ENCODE results near the gene WWC2.

The WWC2 gene

DNA sequence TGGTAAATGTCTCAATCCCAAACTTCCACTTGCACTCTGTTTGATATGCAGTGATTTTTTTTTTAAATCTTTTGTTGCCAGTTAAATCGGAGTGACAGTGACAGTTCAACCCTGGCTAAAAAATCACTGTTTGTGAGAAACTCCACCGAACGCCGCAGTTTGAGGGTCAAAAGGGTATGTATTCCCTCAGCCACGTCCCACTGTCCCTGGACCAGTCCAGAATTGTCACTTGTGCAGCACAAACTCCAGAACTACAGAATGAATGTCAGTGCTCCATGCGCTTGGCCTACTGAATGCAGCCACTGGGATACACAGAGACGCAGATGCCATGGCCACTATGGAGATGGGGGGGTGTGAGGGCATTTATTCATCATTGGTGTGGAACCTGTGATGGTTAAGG lies 186.8 kb downstream of the WWC2 start:
- in situ Hi-C loops (cut with MboI; ENCODE audit: low sequenced_read_pairs), result no loop called here

DNA sequence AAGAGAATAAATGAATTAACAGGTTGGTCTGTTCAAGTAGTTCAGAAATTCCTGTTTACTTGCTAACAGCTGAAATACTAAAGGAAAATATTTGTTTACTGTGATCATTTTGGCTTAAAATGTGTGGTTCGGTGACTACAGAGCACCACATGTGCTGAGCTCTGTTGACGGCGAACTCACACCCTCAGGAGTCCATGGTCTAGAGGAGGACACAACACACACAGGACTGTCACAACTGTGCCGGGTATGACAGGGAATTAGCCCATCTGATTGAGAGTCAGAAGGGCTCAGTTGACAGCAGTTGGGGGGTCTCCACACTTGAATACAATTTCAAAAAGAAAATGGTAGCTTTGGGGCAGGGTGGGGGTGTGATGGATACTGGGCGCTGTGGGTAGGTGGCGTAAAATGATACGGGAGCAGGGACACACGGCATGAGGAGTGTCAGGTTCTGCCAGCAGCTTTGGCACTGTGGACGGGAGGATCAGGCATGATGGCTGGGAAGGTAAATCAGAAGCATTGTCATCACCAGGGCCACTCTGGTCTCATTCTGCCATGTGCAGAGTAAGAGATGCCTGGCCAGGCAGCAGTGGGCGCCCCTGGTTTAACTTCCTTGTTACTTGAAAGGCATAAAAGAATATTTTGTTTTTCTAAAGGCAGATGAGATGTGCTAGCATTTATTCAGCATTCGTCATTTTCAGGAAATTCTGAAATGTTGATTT lies 187.7 kb downstream of the WWC2 start:
- in situ Hi-C loops (cut with MboI; ENCODE audit: low sequenced_read_pairs), result no loop called here

DNA sequence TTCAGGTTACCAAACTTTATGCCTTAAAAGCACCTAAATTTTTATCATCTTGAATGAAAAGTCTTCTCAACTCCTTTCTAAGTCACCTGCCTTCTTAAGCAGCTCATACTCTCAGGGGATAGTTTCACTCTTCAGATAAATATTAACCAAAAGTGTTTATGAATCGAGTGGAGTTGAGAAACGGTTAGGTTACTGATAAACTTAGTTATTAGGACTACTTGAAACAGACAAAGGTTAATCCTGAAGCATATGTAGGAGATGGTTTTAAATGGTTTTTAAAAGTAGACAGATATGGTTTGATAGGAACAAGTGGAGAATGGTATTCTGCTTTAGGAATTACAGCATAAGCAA lies 188.2 kb downstream of the WWC2 start:
- in situ Hi-C loops (cut with MboI; ENCODE audit: low sequenced_read_pairs), result no loop called here

GRCh38 chr4:183287677-183288076 lies 188.6 kb downstream of the WWC2 start:
- in situ Hi-C loops (cut with MboI; ENCODE audit: low sequenced_read_pairs), result no loop called here

- in situ Hi-C loops (cut with MboI; ENCODE audit: low sequenced_read_pairs), result no loop called here
Observed at GRCh38 chr4:183288955-183289354, 189.9 kb downstream of the WWC2 start.

GRCh38 chr4:183289688-183290087 lies 190.6 kb downstream of the WWC2 start:
- in situ Hi-C loops (cut with MboI; ENCODE audit: low sequenced_read_pairs), result no loop called here

DNA sequence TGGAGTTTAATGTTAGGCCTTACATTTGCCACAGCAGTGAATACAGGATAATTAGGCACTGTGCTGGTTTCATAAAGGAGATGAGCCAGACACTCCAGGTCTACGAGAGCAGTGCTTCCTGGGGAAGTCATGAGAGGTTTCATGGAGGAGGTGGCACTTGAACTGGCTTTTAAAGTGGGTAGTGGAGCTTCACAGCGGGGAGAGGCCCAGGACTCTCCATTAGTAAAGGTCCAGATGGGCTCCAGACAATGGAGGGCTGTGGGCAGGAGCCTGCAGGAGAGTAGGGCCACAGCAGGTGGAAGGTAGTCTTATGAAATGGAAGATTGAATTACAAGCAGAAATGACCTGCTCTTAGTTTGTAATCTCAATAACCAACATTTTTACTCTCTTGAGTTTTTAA lies 192.0 kb downstream of the WWC2 start:
- in situ Hi-C loops (cut with MboI; ENCODE audit: low sequenced_read_pairs), result no loop called here

- in situ Hi-C loops (cut with MboI; ENCODE audit: low sequenced_read_pairs), result no loop called here
Observed at GRCh38 chr4:183295711-183296110, 196.7 kb downstream of the WWC2 start.

DNA sequence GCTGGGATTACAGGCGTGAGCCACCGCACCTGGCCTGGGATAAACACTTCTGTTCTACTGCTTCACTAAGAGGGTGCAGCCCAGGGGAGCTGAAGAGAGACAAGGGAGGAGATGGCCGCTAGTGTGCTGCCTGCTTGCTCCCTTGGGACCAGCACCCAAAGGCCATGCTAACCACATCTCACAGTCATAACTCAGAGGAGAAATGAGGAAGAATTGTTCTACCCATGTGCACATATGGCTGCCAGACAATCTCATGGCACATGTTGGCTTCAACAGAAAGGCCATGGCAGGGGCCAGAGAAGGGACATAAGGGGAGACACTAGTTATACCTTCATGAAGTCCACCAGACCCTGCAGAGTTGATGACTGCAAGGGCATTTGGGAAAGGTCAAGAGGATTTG lies 198.6 kb downstream of the WWC2 start:
- in situ Hi-C loops (cut with MboI; ENCODE audit: low sequenced_read_pairs), result no loop called here

DNA sequence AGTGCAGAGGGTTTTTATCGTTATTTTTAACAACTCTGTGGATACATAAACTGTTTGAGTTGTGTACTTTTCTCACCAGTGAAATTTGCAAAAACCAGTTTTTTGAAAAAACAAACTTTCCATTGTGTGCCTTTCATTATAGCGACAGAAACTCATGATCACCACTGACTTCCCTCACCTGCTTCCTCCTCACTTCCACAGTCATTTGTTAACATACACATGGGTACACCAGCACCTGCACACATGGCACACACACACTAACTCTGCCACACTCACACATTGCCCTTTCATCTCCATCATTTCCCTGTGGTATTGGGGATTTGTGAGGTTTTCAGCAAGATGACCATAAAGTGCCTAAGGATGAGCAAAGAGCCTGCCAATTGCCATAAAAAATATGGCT lies 200.4 kb downstream of the WWC2 start:
- in situ Hi-C loops (cut with MboI; ENCODE audit: low sequenced_read_pairs), result no loop called here

GRCh38 chr4:183300070-183300469 lies 201.0 kb downstream of the WWC2 start:
- in situ Hi-C loops (cut with MboI; ENCODE audit: low sequenced_read_pairs), result no loop called here

- in situ Hi-C loops (cut with MboI; ENCODE audit: low sequenced_read_pairs), result no loop called here
Observed at GRCh38 chr4:183300655-183301054, 201.6 kb downstream of the WWC2 start.

DNA sequence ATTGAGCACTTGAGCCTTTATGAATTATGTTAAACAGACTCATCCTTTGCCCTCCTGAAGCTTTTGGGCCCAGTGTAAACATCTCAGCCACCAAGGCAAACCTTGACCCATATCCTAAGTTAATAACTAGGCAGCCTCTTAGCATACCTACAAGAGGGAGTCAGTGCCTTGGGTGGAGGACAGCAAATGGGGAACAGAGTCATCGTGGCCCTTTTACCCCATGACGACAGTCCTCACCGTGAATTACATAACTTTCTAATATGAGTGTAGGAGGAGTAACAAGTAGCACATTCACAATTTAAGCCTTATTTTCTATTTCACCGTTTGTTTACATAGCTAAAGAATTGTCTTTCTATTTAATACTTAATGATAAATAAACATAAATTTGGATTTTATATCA lies 204.2 kb downstream of the WWC2 start:
- in situ Hi-C loops (cut with MboI; ENCODE audit: low sequenced_read_pairs), result no loop called here

DNA sequence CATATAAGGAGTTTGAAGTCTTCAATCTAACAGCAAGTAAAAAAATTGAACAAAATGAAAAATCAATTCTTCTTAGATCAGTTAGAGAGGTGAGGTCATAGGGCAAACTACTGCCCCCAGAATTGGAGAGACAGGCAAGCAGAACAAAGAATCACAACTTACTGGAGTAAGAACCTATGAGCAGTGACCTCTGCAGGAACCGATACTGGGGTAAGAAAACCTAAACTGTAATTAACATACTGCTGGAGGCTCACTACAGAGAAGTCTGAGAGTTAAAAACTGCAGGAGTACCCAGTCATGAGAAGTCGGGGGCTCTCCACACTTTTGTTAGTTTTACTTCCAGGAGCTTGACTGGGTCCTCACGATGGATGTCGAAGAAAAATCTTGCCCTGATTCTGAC lies 205.0 kb downstream of the WWC2 start:
- in situ Hi-C loops (cut with MboI; ENCODE audit: low sequenced_read_pairs), result no loop called here

DNA sequence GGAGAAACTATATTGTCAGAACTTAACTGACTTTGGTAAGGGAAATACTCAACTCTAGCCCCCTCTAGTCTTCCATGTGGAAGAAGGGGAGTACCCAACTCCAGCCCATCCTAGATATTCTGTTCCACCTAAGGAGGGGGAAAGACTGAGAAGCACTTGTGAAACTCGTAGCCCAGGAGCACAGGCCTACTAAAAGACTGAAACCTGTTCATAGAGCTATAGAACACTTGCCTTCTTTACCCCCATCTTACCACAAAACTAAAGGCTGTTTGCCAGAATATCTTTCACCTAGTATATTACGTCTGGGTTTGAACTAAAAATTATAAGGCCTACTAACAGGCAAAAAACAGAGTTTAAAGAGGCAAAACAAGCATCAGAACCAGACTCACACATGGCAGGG lies 205.5 kb downstream of the WWC2 start:
- in situ Hi-C loops (cut with MboI; ENCODE audit: low sequenced_read_pairs), result no loop called here

- in situ Hi-C loops (cut with MboI; ENCODE audit: low sequenced_read_pairs), result no loop called here
Observed at GRCh38 chr4:183306811-183307210, 207.8 kb downstream of the WWC2 start.

DNA sequence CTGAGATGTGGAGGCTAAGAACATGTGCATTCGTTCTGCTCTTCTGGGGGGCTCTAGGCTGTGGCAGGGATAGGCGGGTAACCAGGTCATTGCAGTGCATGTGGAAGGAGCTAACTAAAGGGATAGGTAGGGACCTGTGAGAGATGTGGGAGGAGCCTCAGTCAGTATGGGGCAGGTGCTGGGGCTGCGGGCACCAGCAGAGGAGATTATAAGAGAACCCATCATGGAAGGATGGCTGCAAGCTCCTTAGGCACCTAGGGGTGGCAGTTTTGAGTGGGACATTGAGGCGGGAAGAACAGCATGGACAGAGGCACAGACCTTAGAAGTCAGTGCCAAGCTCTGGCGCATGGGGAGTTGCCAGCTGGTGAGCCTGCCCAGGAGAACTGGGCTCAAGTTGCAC lies 213.8 kb downstream of the WWC2 start:
- in situ Hi-C loops (cut with MboI; ENCODE audit: low sequenced_read_pairs), result no loop called here

GRCh38 chr4:183314336-183314735 lies 215.3 kb downstream of the WWC2 start:
- in situ Hi-C loops (cut with MboI; ENCODE audit: low sequenced_read_pairs), result no loop called here

- in situ Hi-C loops (cut with MboI; ENCODE audit: low sequenced_read_pairs), result no loop called here
Observed at GRCh38 chr4:183314806-183315205, 215.7 kb downstream of the WWC2 start.

DNA sequence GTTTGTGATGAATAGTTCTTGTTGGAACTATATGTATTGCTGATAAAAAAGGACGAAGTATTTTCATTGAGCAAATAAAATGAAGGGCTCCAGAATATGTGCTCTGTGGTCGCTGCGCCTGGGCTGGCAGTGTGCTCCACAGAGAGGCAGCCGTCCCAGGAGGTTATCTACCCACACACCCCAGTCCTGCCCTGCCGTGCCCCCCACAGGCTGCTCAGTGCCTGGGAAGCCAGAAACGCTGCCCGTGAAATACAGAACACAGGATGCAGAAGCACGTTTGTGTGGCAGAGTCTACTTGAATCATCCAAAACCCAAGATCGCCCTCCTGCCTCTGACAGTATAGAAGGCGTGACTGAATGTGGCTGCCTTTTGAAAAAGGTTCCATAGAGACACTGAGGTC lies 219.6 kb downstream of the WWC2 start:
- in situ Hi-C loops (cut with MboI; ENCODE audit: low sequenced_read_pairs), result no loop called here

- in situ Hi-C loops (cut with MboI; ENCODE audit: low sequenced_read_pairs), result no loop called here
Observed at GRCh38 chr4:183320211-183321059, 221.4 kb downstream of the WWC2 start, which contains the start of gene CLDN22. TSS of gene CLDN22 (minus strand) at chr4:183320276. CDS start at chr4:183320218, 58 bp downstream.

GRCh38 chr4:183321079-183321478 lies 222.0 kb downstream of the WWC2 start:
- in situ Hi-C loops (cut with MboI; ENCODE audit: low sequenced_read_pairs), result no loop called here

All from hTERT RPE-1 (cell line).